DOHH2 (cell line): ENCODE measurements around the gene HIVEP3.

ENCODE experiments used
- CTCF ChIP-seq: fragments of 200-600 bp; sonication (generic); IDR thresholded peaks from one replicate; pipeline ENCODE4 v1.5.1; 2014; ENCODE audit warnings: antibody characterized with exemption, mild to moderate bottlenecking, low read depth, low read length; ENCODE audit not compliant: poor library complexity, severe bottlenecking
- EZH2phosphoT487 ChIP-seq: fragments of 200-600 bp; sonication (generic); IDR thresholded peaks from 2 replicates; pipeline ENCODE4 v1.6.1; 2017; ENCODE audit warnings: borderline replicate concordance, mild to moderate bottlenecking, antibody characterized with exemption, low read length, moderate library complexity, mixed read lengths

GRCh38 chr1:41799205-41799604 lies 119.5 kb downstream of the HIVEP3 start:
- TF ChIP-seq CTCF (no peak), EZH2phosphoT487 (no peak)
